Mammary microvascular endothelial cell (primary cell): Measurements from ENCODE around the gene MMP11. TPM values are rescaled to one million over a fixed set of nuclear protein-coding genes. Genes with fewer than 3 reads are reported as not detected.

Source experiments
- total RNA-seq: library from RNA; depleted of rRNA; stranded (reverse); fragments of >200 nt; gene quantifications from 2 replicates; pipeline ENCODE4 v1.2.3, GENCODE V29; 2015

The MMP11 gene
- total RNA-seq, result 4.1 and 5.2 TPM in 2 replicates

GRCh38 chr22:23772649-23773473 lies at the start of gene MMP11:
TSS of gene MMP11 (plus strand) at chr22:23772849. CDS start at chr22:23772871, 22 bp downstream.

GRCh38 chr22:23750714-23751440 lies 21.8 kb upstream of the MMP11 start, which contains the start of gene ZNF70:
TSS of gene ZNF70 (minus strand) at chr22:23751112. CDS start at chr22:23745140, 5,972 bp downstream.

GRCh38 chr22:23754220-23754919 lies 18.3 kb upstream of the MMP11 start, which contains the start of gene VPREB3:
TSS of gene VPREB3 (minus strand) at chr22:23754425. CDS start at chr22:23754363, 62 bp downstream.

GRCh38 chr22:23762842-23763578 lies 9.6 kb upstream of the MMP11 start, which contains the start of gene C22orf15:
TSS of gene C22orf15 (plus strand) at chr22:23762990. CDS start at chr22:23763307, 317 bp downstream.

GRCh38 chr22:23767673-23768548 lies 4.7 kb upstream of the MMP11 start, which contains the start of gene CHCHD10:
TSS of gene CHCHD10 (minus strand) at chr22:23767972. CDS start at chr22:23767874, 98 bp downstream.

GRCh38 chr22:23786752-23787599 lies 14.3 kb downstream of the MMP11 start, which contains the start of gene SMARCB1:
TSS of gene SMARCB1 (plus strand) at chr22:23786966. CDS start at chr22:23787170, 204 bp downstream.

Other genes with a start within 250 kb of the MMP11 start
- gene IGLL1, start 192.6 kb upstream of the MMP11 start, total RNA-seq, result not detected in 2 replicates
- gene DRICH1, start 140.5 kb upstream of the MMP11 start, total RNA-seq, result not detected in 2 replicates
- not detected in 2 replicates for gene RGL4, start 81.8 kb upstream of the MMP11 start, total RNA-seq
- 2.2 and 2.7 TPM in 2 replicates for gene ZNF70, start 21.7 kb upstream of the MMP11 start, total RNA-seq
- gene VPREB3, start 18.4 kb upstream of the MMP11 start, total RNA-seq, result not detected in 2 replicates
- gene C22orf15, start 9.9 kb upstream of the MMP11 start, total RNA-seq, result not detected in 2 replicates
- 8.1 and 23.5 TPM in 2 replicates for gene CHCHD10, start 4.9 kb upstream of the MMP11 start, total RNA-seq
- gene SMARCB1, start 14.1 kb downstream of the MMP11 start, total RNA-seq, result 111 and 119 TPM in 2 replicates
- gene DERL3, start 66.2 kb downstream of the MMP11 start, total RNA-seq, result 0.07 and 3.1 TPM in 2 replicates
- gene SLC2A11, start 85.0 kb downstream of the MMP11 start, total RNA-seq, result 4.5 and 5.0 TPM in 2 replicates
- 660 and 704 TPM in 2 replicates for gene MIF, start 121.5 kb downstream of the MMP11 start, total RNA-seq
- 9.9 and 11.7 TPM in 2 replicates for gene GSTT2B, start 188.3 kb downstream of the MMP11 start, total RNA-seq
- gene DDTL, start 194.0 kb downstream of the MMP11 start, total RNA-seq, result 0.39 and 0.60 TPM in 2 replicates
- 116 and 127 TPM in 2 replicates for gene DDT, start 201.6 kb downstream of the MMP11 start, total RNA-seq
- 1.3 and 6.1 TPM in 2 replicates for gene GSTT2, start 207.3 kb downstream of the MMP11 start, total RNA-seq
- gene GSTT4, start 232.6 kb downstream of the MMP11 start, total RNA-seq, result not detected in 2 replicates
- gene CABIN1, start 238.5 kb downstream of the MMP11 start, total RNA-seq, result 28.5 and 28.8 TPM in 2 replicates